Gastrocnemius medialis (tissue), 4 donors: ENCODE data around the gene SLC25A5.

Experiments used
- POLR2A ChIP-seq, 2 donors: fragments of 450-650 bp; IDR thresholded peaks; one replicate each; pipeline ENCODE4 v1.6.1; 2017; ENCODE audit warnings: antibody characterized with exemption in 2 of 2, mild to moderate bottlenecking in 2 of 2, moderate library complexity in 2 of 2
- TF ChIP-seq, protein P1 (sequence below), 5 experiments: fragments of 450-650 bp in 3 of 5; fragments of 200-600 bp in 2 of 5; sonication (generic) in 2 of 5; IDR thresholded peaks in 4 of 5; conservative IDR thresholded peaks in 1 of 5; 1 replicate in 4 of 5; 2 replicates in 1 of 5; pipeline ENCODE4 v1.5.1; 2016 to 2019; ENCODE audit warnings: antibody characterized with exemption in 5 of 5, mild to moderate bottlenecking in 3 of 5, moderate library complexity in 3 of 5

GRCh38 chrX:119419146-119419545, 49.1 kb upstream of the SLC25A5 start:
- TF ChIP-seq POLR2A (IDR thresholded peaks at IDR 0.05): no peak
- TF ChIP-seq, protein P1, sequence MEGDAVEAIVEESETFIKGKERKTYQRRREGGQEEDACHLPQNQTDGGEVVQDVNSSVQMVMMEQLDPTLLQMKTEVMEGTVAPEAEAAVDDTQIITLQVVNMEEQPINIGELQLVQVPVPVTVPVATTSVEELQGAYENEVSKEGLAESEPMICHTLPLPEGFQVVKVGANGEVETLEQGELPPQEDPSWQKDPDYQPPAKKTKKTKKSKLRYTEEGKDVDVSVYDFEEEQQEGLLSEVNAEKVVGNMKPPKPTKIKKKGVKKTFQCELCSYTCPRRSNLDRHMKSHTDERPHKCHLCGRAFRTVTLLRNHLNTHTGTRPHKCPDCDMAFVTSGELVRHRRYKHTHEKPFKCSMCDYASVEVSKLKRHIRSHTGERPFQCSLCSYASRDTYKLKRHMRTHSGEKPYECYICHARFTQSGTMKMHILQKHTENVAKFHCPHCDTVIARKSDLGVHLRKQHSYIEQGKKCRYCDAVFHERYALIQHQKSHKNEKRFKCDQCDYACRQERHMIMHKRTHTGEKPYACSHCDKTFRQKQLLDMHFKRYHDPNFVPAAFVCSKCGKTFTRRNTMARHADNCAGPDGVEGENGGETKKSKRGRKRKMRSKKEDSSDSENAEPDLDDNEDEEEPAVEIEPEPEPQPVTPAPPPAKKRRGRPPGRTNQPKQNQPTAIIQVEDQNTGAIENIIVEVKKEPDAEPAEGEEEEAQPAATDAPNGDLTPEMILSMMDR (IDR thresholded peaks at IDR 0.05 in 4 of 5, conservative IDR thresholded peaks at IDR 0.05 in 1 of 5): no peak
